ENCODE measurements around the gene AUTS2.
"Not testable (repeated sequence)": the region's sequence is repeated elsewhere in the genome, so short reads cannot be mapped to it uniquely, and the experiment has no call there.

The AUTS2 gene

DNA sequence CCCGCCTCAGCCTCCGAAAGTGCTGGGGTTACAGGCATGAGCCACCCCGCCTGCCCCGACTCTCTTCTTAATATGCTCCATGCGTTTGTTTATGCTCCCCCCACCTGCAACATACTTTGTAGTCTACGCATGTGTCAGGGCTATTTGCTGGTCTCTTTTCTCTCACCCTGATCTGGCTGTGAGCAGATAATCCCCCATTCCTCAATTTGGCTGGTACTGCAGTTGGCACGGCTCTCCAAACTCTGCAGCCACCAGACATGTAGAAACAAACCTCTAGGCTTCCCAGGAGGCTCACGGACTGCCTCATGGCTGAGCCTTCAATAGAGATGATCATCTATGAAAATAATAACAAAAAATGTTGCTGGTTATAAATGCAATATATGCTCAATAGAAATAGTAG is 993.4 kb downstream of the AUTS2 start:
- TF ChIP-seq, protein P1, sequence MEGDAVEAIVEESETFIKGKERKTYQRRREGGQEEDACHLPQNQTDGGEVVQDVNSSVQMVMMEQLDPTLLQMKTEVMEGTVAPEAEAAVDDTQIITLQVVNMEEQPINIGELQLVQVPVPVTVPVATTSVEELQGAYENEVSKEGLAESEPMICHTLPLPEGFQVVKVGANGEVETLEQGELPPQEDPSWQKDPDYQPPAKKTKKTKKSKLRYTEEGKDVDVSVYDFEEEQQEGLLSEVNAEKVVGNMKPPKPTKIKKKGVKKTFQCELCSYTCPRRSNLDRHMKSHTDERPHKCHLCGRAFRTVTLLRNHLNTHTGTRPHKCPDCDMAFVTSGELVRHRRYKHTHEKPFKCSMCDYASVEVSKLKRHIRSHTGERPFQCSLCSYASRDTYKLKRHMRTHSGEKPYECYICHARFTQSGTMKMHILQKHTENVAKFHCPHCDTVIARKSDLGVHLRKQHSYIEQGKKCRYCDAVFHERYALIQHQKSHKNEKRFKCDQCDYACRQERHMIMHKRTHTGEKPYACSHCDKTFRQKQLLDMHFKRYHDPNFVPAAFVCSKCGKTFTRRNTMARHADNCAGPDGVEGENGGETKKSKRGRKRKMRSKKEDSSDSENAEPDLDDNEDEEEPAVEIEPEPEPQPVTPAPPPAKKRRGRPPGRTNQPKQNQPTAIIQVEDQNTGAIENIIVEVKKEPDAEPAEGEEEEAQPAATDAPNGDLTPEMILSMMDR (IDR thresholded peaks at IDR 0.05; ENCODE audit: low read depth, low read length, missing control alignments) = no peak
- DNase-seq (ENCODE audit: extremely low read depth, low read depth) = no peak
- H3K4me3 ChIP-seq (replicated peaks; ENCODE audit: low read depth, low read length) = no peak overlapping the region

- no peak for DNase-seq (ENCODE audit: extremely low read depth, low read depth)
- H3K4me3 ChIP-seq (replicated peaks; ENCODE audit: low read depth, low read length) = no peak overlapping the region
- TF ChIP-seq, protein P1 (IDR thresholded peaks at IDR 0.05; ENCODE audit: low read depth, low read length, missing control alignments) = no peak
Observed at GRCh38 chr7:70592171-70592570, 993.9 kb downstream of the AUTS2 start.

GRCh38 chr7:70594170-70594569 is 995.9 kb downstream of the AUTS2 start:
- no peak overlapping the region for H3K4me3 ChIP-seq (replicated peaks; ENCODE audit: low read depth, low read length)
- TF ChIP-seq, protein P1 (IDR thresholded peaks at IDR 0.05; ENCODE audit: low read depth, low read length, missing control alignments) = no peak
- DNase-seq (ENCODE audit: extremely low read depth, low read depth) = no peak

DNA sequence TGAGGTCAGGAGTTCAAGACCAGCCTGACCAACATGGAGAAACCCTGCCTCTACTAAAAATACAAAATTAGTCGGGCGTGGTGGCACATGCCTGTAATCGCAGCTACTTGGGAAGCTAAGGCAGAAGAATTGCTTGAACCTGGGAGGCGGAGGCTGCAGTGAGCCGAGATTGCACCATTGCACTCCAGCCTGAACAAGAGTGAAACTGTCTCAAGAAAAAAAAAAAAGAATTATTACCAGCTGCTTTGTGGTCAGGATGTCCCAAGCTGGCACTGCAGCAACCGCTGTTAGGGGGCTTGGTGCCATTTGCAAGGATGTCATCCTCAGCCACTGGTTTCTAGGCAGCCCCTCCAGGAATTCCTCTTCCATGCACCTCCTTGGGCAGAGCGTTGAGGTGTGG is 996.6 kb downstream of the AUTS2 start:
- H3K4me3 ChIP-seq (replicated peaks; ENCODE audit: low read depth, low read length); DNase-seq (ENCODE audit: extremely low read depth, low read depth): not testable (repeated sequence)

DNA sequence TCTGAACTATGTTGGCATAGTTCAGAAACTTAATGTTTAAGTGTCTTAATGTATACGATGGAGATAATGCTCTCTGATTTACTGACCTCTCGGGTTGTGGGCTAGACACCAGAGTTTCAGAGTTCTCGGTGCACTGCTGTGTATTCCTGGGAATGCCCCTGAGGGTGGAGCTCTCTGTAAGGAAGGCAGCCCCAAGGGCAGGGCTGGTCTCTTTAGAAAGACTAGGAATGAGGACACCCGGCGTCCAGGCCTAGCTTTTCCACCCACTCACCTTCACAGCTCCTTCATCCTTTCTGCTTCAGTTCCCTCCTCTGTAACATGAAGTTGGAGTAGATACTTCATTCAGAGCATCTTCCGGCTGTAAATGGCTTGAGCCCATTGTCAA is 997.1 kb downstream of the AUTS2 start:
- no peak overlapping the region for H3K4me3 ChIP-seq (replicated peaks; ENCODE audit: low read depth, low read length)
- TF ChIP-seq, protein P1 (IDR thresholded peaks at IDR 0.05; ENCODE audit: low read depth, low read length, missing control alignments) = no peak
- no peak for DNase-seq (ENCODE audit: extremely low read depth, low read depth)

- TF ChIP-seq, protein P1 (IDR thresholded peaks at IDR 0.05; ENCODE audit: low read depth, low read length, missing control alignments) = no peak
- DNase-seq (ENCODE audit: extremely low read depth, low read depth) = no peak
- H3K4me3 ChIP-seq (replicated peaks; ENCODE audit: low read depth, low read length) = 0 out of 2 replicates have a peak overlapping the region, but pooled peaks have one; percentile 11
Observed at GRCh38 chr7:70595755-70596597, 997.7 kb downstream of the AUTS2 start.

DNA sequence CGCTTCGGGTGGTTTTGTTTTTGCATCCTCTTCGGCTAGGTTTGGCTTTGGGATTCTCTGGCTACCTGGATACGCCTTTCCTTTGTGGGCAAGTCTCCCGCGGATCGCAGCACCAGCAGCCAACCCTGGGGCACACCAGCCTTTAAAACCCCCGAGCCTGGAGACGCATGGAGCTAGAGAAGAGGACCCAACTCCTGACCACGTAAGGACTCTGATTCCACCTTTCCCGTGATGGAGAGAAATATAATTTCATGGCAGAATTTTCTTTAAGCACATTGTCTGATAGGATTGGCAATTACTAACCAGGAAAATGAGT is 998.3 kb downstream of the AUTS2 start:
- no peak for DNase-seq (ENCODE audit: extremely low read depth, low read depth)
- TF ChIP-seq, protein P1 (IDR thresholded peaks at IDR 0.05; ENCODE audit: low read depth, low read length, missing control alignments) = no peak
- H3K4me3 ChIP-seq (replicated peaks; ENCODE audit: low read depth, low read length) = no peak overlapping the region

Data from HFF-Myc (cell line).